ENCODE results near the gene PLSCR2.

The PLSCR2 gene

GRCh38 chr3:146511402-146512134 is 42.2 kb upstream of the PLSCR2 start:
- ChIA-PET CTCF (no interaction called here), POLR2A (no interaction called here)
- Histone ChIP-seq H3K9me3 (ENCODE audit: control insufficient read depth, insufficient read depth, low read depth, low read length) (no peaks in the 10 kb centered on the region), H3K4me1 (ENCODE audit: control insufficient read depth, insufficient read depth, low read length) (no peaks in the 10 kb centered on the region), H3K36me3 (ENCODE audit: control insufficient read depth in 2 of 2, insufficient read depth in 1 of 2, low read length in 2 of 2) (peaks cover 0 to 23% of the 10 kb centered on the region in 2 experiments; a peak in 1 of 3 replicates), H3K27ac (ENCODE audit: extremely low read depth, low read depth, low read length) (no peak overlapping the region), H3K4me3 (ENCODE audit: low read depth, low read length) (no peak overlapping the region)
- TF ChIP-seq ZNF280D (tag by site-specific recombination; IDR thresholded peaks at IDR 0.05) (no peak), GLIS2 (tag by site-specific recombination; IDR thresholded peaks at IDR 0.05) (no peak), ZXDB (tag by site-specific recombination; IDR thresholded peaks at IDR 0.05) (no peak), ZNF692 (tag by site-specific recombination; IDR thresholded peaks at IDR 0.05) (no peak), ZNF266 (tag by site-specific recombination; IDR thresholded peaks at IDR 0.05; ENCODE audit: low read depth) (no peak), ZNF639 (tag by site-specific recombination; IDR thresholded peaks at IDR 0.05) (no peak), KLF10 (tag by site-specific recombination; IDR thresholded peaks at IDR 0.05) (no peak), TRIM28 (IDR thresholded peaks at IDR 0.05; ENCODE audit: borderline replicate concordance, low read length) (no peak), ZNF660 (tag by site-specific recombination; IDR thresholded peaks at IDR 0.05) (no peak), ZNF155 (tag by site-specific recombination; IDR thresholded peaks at IDR 0.05) (no peak), HOXD13 (CRISPR knock-in tag; IDR thresholded peaks at IDR 0.05; ENCODE audit: borderline replicate concordance) (no peak), ZSCAN5A (tag by site-specific recombination; IDR thresholded peaks at IDR 0.05) (no peak), GLI4 (tag by site-specific recombination; IDR thresholded peaks at IDR 0.05) (no peak), FEZF1 (tag by site-specific recombination; IDR thresholded peaks at IDR 0.05) (no peak), PRDM1 (tag by site-specific recombination; IDR thresholded peaks at IDR 0.05) (no peak), ZNF610 (tag by site-specific recombination; IDR thresholded peaks at IDR 0.05; ENCODE audit: borderline replicate concordance) (no peak), ZBTB1 (tag by site-specific recombination; IDR thresholded peaks at IDR 0.05) (no peak)
